Neuronal stem cell (in vitro differentiated cells): ENCODE measurements around the gene NFXL1.

Experiments
- DNase-seq: peaks from one replicate; pipeline ENCODE4 v3.0.0-alpha.2; 2013; ENCODE audit warnings: low spot score
- H2AFZ ChIP-seq: one replicate; pipeline ENCODE4 v1.6.1; 2013; ENCODE audit warnings: mild to moderate bottlenecking, low read length, inconsistent platforms
- H2AK5ac ChIP-seq: 2 replicates; pipeline ENCODE4 v1.6.1; 2013; ENCODE audit warnings: low read depth, mild to moderate bottlenecking, inconsistent platforms, low read length, moderate library complexity, mixed read lengths
- H2BK120ac ChIP-seq: 2 replicates; pipeline ENCODE4 v1.6.1; 2013; ENCODE audit warnings: low read depth, mild to moderate bottlenecking, inconsistent platforms, low read length, moderate library complexity, mixed read lengths
- H2BK12ac ChIP-seq: one replicate; pipeline ENCODE4 v1.6.1; 2013; ENCODE audit warnings: low read length, inconsistent platforms
- H2BK15ac ChIP-seq: 2 replicates; pipeline ENCODE4 v1.6.1; 2013; ENCODE audit warnings: mild to moderate bottlenecking, low read length, inconsistent platforms, mixed read lengths
- H2BK5ac ChIP-seq: one replicate; pipeline ENCODE4 v1.6.1; 2013; ENCODE audit warnings: inconsistent platforms, mild to moderate bottlenecking, low read length, moderate library complexity
- H3K14ac ChIP-seq: one replicate; pipeline ENCODE4 v1.6.1; 2013; ENCODE audit warnings: low read length, inconsistent platforms
- H3K18ac ChIP-seq: 2 replicates; pipeline ENCODE4 v1.6.1; 2013; ENCODE audit warnings: low read length, inconsistent platforms
- H3K23ac ChIP-seq: 2 replicates; pipeline ENCODE4 v1.6.1; 2013; ENCODE audit warnings: low read depth, mild to moderate bottlenecking, mixed read lengths, low read length, inconsistent platforms; ENCODE audit not compliant: poor library complexity
- H3K27ac ChIP-seq: replicated peaks from 3 replicates; pipeline ENCODE4 v1.5.1; 2013; ENCODE audit warnings: low read length, inconsistent platforms
- H3K27me3 ChIP-seq, 3 experiments: 2 replicates each; pipeline ENCODE4 v1.6.1; 2013; ENCODE audit warnings: low read length in 3 of 3, mild to moderate bottlenecking in 2 of 3, inconsistent platforms in 1 of 3, low read depth in 1 of 3, mixed read lengths in 1 of 3, moderate library complexity in 1 of 3; ENCODE audit not compliant: control insufficient read depth in 3 of 3, insufficient read depth in 3 of 3
- H3K36me3 ChIP-seq, 2 donors: replicated peaks in 1 of 2; 2 replicates each; pipeline ENCODE4 v1.6.1; 2013; ENCODE audit warnings: low read length in 2 of 2; ENCODE audit not compliant: control insufficient read depth in 2 of 2, insufficient read depth in 2 of 2
- H3K4ac ChIP-seq: 2 replicates; pipeline ENCODE4 v1.6.1; 2013; ENCODE audit warnings: inconsistent platforms, mild to moderate bottlenecking, low read length, moderate library complexity
- H3K4me1 ChIP-seq, 2 donors: 1 replicate in 1 of 2; 2 replicates in 1 of 2; pipeline ENCODE4 v1.6.1; 2013; ENCODE audit warnings: low read length in 2 of 2, low read depth in 1 of 2; ENCODE audit not compliant: control insufficient read depth in 2 of 2, insufficient read depth in 1 of 2
- H3K4me2 ChIP-seq: one replicate; pipeline ENCODE4 v1.6.1; 2013; ENCODE audit warnings: mild to moderate bottlenecking, low read length, inconsistent platforms; ENCODE audit not compliant: insufficient read depth, poor library complexity, severe bottlenecking
- H3K4me3 ChIP-seq, 2 donors: 2 replicates each; pipeline ENCODE4 v1.5.1; 2013; ENCODE audit warnings: low read length in 2 of 2, mild to moderate bottlenecking in 2 of 2, inconsistent platforms in 1 of 2, moderate library complexity in 1 of 2
- H3K79me1 ChIP-seq: one replicate; pipeline ENCODE4 v1.6.1; 2013; ENCODE audit warnings: low read depth, mild to moderate bottlenecking, inconsistent platforms, low read length, moderate library complexity
- H3K9ac ChIP-seq: one replicate; pipeline ENCODE4 v1.6.1; 2013; ENCODE audit warnings: mild to moderate bottlenecking, low read depth, low read length, inconsistent platforms; ENCODE audit not compliant: poor library complexity
- H3K9me3 ChIP-seq, 2 donors: replicated peaks in 1 of 2; 2 replicates each; pipeline versions ENCODE3 to v1.6.1; 2013; ENCODE audit warnings: low read length in 2 of 2, mild to moderate bottlenecking in 2 of 2, inconsistent platforms in 1 of 2, low read depth in 1 of 2, mixed read lengths in 1 of 2, moderate library complexity in 1 of 2; ENCODE audit not compliant: control insufficient read depth in 2 of 2, insufficient read depth in 1 of 2
- H4K8ac ChIP-seq: one replicate; pipeline ENCODE4 v1.6.1; 2013; ENCODE audit warnings: low read depth, mild to moderate bottlenecking, inconsistent platforms, low read length, moderate library complexity
- H4K91ac ChIP-seq: one replicate; pipeline ENCODE4 v1.6.1; 2013; ENCODE audit warnings: low read length, low read depth, mild to moderate bottlenecking, inconsistent platforms; ENCODE audit not compliant: poor library complexity
- WGBS, 2 donors: extraction: QIAGEN DNeasy Blood & Tissue Kit; methylation state at CpG; one replicate each; pipeline ENCODE4 v1.1.7; 2013; ENCODE audit warnings: missing lambda C conversion rate in 2 of 2, mixed read lengths in 1 of 2; ENCODE audit not compliant: insufficient read length in 2 of 2, insufficient replicate concordance in 1 of 2; ENCODE audit errors: extremely low coverage in 2 of 2; 5-methylcytosine and 5-hydroxymethylcytosine counted together

NFXL1 gene

DNA sequence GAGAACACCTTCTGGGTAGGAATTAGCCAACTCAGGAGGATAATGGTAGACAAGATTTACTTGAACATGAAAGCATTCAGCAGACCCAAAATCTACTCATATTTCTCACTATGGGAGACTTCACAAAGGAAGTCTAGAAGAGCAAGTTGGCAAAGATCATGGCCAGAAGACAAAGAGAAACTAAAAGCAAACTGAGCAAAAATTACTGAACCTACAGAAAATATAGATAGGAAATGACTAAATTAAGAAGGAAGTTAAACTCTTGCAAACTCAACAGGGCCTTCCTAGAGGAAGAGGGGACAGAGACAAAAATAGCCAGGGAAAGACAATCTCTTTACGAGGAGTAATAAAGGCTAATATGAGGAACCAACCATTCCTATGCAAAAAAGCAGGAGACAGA is 95.2 kb downstream of the NFXL1 start:
- Histone ChIP-seq H4K91ac (no peak overlapping the region), H3K4ac (no peak overlapping the region), H2BK12ac (no peak overlapping the region), H2BK5ac (no peak overlapping the region), H3K9me3 (no peaks in the 10 kb centered on the region), H3K36me3 (no peaks in the 10 kb centered on the region), H2BK15ac (no peak overlapping the region), H3K23ac (no peak overlapping the region), H3K4me1 (no peaks in the 10 kb centered on the region), H3K79me1 (no peaks in the 10 kb centered on the region), H2AK5ac (no peak overlapping the region), H3K9ac (no peak overlapping the region), H3K4me3 (no peak overlapping the region), H3K27me3 (no peaks in the 10 kb centered on the region), H2AFZ (no peak overlapping the region), H2BK120ac (no peak overlapping the region), H3K27ac (no peak overlapping the region), H4K8ac (no peak overlapping the region), H3K18ac (no peak overlapping the region), H3K14ac (no peak overlapping the region), H3K4me2 (no peak overlapping the region)
- WGBS, 2 donors = no CpG with 5 or more reads among the region's 1 CpG
- no peak for DNase-seq

DNA sequence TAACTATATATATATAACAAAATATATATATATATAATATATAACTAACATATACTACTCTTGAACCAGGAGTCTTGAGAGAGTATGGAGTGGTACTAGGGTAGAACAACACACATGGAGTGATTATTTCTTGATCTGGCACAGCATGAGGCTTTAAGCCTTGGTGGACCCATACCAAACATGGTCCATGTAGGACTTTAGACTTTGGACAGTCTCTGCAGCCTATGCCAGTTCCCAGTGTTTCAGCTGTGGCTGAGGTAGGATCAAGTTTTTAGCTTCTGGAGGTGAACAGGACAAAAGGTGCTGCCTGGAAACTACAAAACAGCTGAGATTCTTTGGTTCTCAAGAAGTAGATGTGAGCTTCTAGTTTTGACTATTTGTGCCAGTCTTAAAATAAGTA is 97.1 kb downstream of the NFXL1 start:
- Histone ChIP-seq H3K4me1 (no peaks in the 10 kb centered on the region), H2BK12ac (no peak overlapping the region), H2BK5ac (no peak overlapping the region), H4K91ac (no peak overlapping the region), H3K27ac (no peak overlapping the region), H3K36me3 (no peaks in the 10 kb centered on the region), H3K79me1 (no peaks in the 10 kb centered on the region), H3K9ac (no peak overlapping the region), H3K14ac (no peak overlapping the region), H3K18ac (no peak overlapping the region), H2AFZ (no peak overlapping the region), H3K4me2 (no peak overlapping the region), H2BK15ac (no peak overlapping the region), H3K4me3 (no peak overlapping the region), H4K8ac (no peak overlapping the region), H2BK120ac (no peak overlapping the region), H3K23ac (no peak overlapping the region), H2AK5ac (no peak overlapping the region), H3K4ac (no peak overlapping the region), H3K27me3 (no peaks in the 10 kb centered on the region), H3K9me3 (no peaks in the 10 kb centered on the region)
- no peak for DNase-seq

DNA sequence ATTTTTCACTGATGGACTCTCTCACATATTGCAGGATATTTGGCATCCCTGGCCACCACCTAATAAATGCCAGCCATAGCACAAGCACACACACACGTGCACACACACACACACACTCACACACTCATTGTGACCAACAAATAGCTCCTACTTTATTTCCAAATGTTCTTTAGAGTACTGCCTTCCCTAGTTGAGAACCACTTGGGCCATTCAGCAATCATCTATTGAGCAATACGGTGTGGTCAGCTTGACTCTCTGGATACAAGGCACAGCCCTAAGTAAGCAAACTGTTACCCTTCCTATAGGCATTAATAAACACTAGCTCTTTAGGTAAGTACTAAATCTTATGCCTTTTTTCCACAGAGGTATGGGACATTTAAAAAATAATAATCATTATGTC is 97.6 kb downstream of the NFXL1 start:
- H4K91ac ChIP-seq = no peak overlapping the region
- no peak overlapping the region for H3K23ac ChIP-seq
- H3K4ac ChIP-seq = no peak overlapping the region
- H3K4me3 ChIP-seq = no peak overlapping the region
- H3K4me1 ChIP-seq = no peaks in the 10 kb centered on the region
- no peak overlapping the region for H3K27ac ChIP-seq
- no peak overlapping the region for H2BK15ac ChIP-seq
- H3K14ac ChIP-seq = no peak overlapping the region
- no peak overlapping the region for H2BK12ac ChIP-seq
- H3K27me3 ChIP-seq = no peaks in the 10 kb centered on the region
- H2AFZ ChIP-seq = no peak overlapping the region
- H4K8ac ChIP-seq = no peak overlapping the region
- H2AK5ac ChIP-seq = no peak overlapping the region
- H3K18ac ChIP-seq = no peak overlapping the region
- H3K9ac ChIP-seq = no peak overlapping the region
- no peaks in the 10 kb centered on the region for H3K36me3 ChIP-seq
- no CpG with 5 or more reads among the region's 2 CpGs for WGBS, 2 donors
- H3K79me1 ChIP-seq = no peaks in the 10 kb centered on the region
- H2BK5ac ChIP-seq = no peak overlapping the region
- H3K4me2 ChIP-seq = no peak overlapping the region
- DNase-seq = no peak
- H2BK120ac ChIP-seq = no peak overlapping the region
- H3K9me3 ChIP-seq = no peaks in the 10 kb centered on the region

DNA sequence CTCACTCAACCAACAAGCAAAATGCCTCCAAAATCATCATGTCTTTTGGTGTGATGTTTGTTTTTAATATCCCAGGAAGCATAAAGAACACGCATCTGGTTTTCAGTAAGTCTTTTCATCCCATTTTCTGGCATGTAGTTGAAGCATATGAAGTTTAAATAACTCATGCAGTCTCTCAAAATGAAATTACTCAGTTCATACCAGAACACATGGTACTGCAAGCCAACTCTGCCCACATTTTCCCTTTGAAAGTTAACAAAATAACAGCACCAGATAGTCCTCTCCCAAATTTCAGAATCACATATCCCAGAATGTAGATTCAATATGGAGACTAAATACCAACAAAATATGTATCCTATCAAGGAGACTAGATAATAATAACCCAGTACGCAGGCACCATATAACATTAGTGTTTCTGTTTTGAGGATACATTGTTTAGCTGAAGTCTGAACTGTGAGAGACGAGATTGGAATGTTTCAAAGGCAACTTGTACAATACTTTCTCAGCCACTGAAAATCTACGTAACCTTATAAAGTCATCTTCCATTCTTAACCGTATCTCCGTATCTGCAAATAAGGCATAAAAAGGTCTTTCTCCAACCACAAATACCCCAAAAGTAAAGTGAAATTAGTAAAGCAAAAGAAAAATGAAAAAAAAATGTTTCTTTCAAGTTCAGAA is 99.6 kb downstream of the NFXL1 start:
- WGBS, 2 donors = no CpG with 5 or more reads among the region's 6 CpGs
- Histone ChIP-seq H3K27ac (no peak overlapping the region), H2BK120ac (no peak overlapping the region), H2AFZ (no peak overlapping the region), H3K36me3 (no peaks in the 10 kb centered on the region), H3K4me1 (no peaks in the 10 kb centered on the region), H4K8ac (no peak overlapping the region), H4K91ac (no peak overlapping the region), H3K79me1 (no peaks in the 10 kb centered on the region), H3K9me3 (no peaks in the 10 kb centered on the region), H2BK12ac (no peak overlapping the region), H2BK5ac (no peak overlapping the region), H3K4me3 (no peak overlapping the region), H3K14ac (no peak overlapping the region), H3K23ac (no peak overlapping the region), H3K27me3 (no peaks in the 10 kb centered on the region), H3K4ac (no peak overlapping the region), H3K18ac (no peak overlapping the region), H2AK5ac (no peak overlapping the region), H3K4me2 (no peak overlapping the region), H2BK15ac (no peak overlapping the region), H3K9ac (no peak overlapping the region)
- DNase-seq = no peak
